ENCODE results near the gene TMEM44. TPM values are rescaled to one million over a fixed set of nuclear protein-coding genes. Genes with fewer than 3 reads are reported as not detected.

TMEM44 gene
- total RNA-seq, 1 experiment from 2014 or later: 8.3 TPM

- Mint-ChIP-seq H3K27me3 (ENCODE audit: insufficient read depth, unreplicated experiment) (no peaks in the 10 kb centered on the region), H3K4me1 (ENCODE audit: insufficient read depth, unreplicated experiment) (no peaks in the 10 kb centered on the region), H3K27ac (ENCODE audit: low read depth, unreplicated experiment) (no peak overlapping the region), H3K4me3 (ENCODE audit: unreplicated experiment) (no peak overlapping the region), H3K36me3 (ENCODE audit: insufficient read depth, unreplicated experiment) (no peaks in the 10 kb centered on the region), H3K9me3 (ENCODE audit: unreplicated experiment) (no peaks in the 10 kb centered on the region)
- CTCF ChIA-PET: no interaction called here
- POLR2A ChIA-PET: interaction anchor here (1.4 kb wide), 1 partner anchor 9 kb away, joined by 4 read pairs; no protein-coding TSS in a partner anchor
- BruUV-seq (replicated peaks): no TSS peak
- intact Hi-C loops (cut with micrococcal nuclease): no loop called here
- TF ChIP-seq, protein P1, sequence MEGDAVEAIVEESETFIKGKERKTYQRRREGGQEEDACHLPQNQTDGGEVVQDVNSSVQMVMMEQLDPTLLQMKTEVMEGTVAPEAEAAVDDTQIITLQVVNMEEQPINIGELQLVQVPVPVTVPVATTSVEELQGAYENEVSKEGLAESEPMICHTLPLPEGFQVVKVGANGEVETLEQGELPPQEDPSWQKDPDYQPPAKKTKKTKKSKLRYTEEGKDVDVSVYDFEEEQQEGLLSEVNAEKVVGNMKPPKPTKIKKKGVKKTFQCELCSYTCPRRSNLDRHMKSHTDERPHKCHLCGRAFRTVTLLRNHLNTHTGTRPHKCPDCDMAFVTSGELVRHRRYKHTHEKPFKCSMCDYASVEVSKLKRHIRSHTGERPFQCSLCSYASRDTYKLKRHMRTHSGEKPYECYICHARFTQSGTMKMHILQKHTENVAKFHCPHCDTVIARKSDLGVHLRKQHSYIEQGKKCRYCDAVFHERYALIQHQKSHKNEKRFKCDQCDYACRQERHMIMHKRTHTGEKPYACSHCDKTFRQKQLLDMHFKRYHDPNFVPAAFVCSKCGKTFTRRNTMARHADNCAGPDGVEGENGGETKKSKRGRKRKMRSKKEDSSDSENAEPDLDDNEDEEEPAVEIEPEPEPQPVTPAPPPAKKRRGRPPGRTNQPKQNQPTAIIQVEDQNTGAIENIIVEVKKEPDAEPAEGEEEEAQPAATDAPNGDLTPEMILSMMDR (IDR thresholded peaks at IDR 0.05; ENCODE audit: unreplicated experiment): no peak
- DNase-seq (ENCODE audit: unreplicated experiment): no peak
These were observed 67.5 kb downstream of the TMEM44 start for GRCh38 chr3:194565597-194566190.

- Mint-ChIP-seq H3K36me3 (ENCODE audit: insufficient read depth, unreplicated experiment) (no peaks in the 10 kb centered on the region), H3K27ac (ENCODE audit: low read depth, unreplicated experiment) (no peak overlapping the region), H3K4me3 (ENCODE audit: unreplicated experiment) (no peak overlapping the region), H3K27me3 (ENCODE audit: insufficient read depth, unreplicated experiment) (no peaks in the 10 kb centered on the region), H3K4me1 (ENCODE audit: insufficient read depth, unreplicated experiment) (no peaks in the 10 kb centered on the region), H3K9me3 (ENCODE audit: unreplicated experiment) (no peaks in the 10 kb centered on the region)
- ChIA-PET POLR2A (no interaction called here), CTCF (interaction anchor here (0.6 kb wide), 2 partner anchors 9 to 1967 kb away, joined by 3 read pairs; no protein-coding TSS in a partner anchor)
- no peak for DNase-seq (ENCODE audit: unreplicated experiment)
- TF ChIP-seq, protein P1 (IDR thresholded peaks at IDR 0.05; ENCODE audit: unreplicated experiment): no peak
- intact Hi-C loops (cut with micrococcal nuclease): no loop called here
- BruUV-seq (replicated peaks): no TSS peak
These were observed 70.2 kb downstream of the TMEM44 start for GRCh38 chr3:194562986-194563385.

DNA sequence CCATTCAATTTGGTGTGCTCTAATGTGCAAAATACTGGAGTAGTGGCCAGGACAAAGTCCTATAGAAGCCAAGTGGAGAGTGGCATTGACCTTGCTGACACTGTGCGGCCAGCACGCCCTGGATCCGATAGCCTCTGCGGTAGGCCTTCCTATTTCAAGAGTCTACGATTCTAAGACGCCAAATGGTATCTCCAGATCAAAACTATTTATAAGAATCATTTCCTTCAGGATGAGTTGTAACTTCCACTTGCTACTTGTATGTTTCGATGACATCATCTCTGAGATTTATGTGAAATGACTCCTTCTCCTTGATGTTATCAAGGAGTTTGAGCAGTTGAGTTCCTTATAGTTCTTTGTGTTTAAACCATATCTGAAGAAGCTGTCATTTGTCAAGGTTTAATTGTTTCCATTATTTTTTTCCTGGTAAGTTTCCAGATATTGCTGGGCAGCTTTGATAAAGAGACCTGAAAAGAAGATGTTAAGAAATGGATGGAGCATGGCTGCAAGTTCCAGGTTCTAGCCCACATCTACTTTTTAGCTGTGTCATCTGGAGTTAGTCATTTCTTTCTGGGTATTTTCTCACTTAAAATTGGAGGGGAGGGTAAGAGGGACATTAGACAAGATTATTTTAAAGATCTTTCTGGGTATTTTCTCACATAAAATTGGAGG is 71.8 kb downstream of the TMEM44 start:
- Mint-ChIP-seq H3K36me3 (ENCODE audit: insufficient read depth, unreplicated experiment) (no peaks in the 10 kb centered on the region), H3K27me3 (ENCODE audit: insufficient read depth, unreplicated experiment) (no peaks in the 10 kb centered on the region), H3K9me3 (ENCODE audit: unreplicated experiment) (no peaks in the 10 kb centered on the region), H3K4me3 (ENCODE audit: unreplicated experiment) (no peak overlapping the region), H3K27ac (ENCODE audit: low read depth, unreplicated experiment) (no peak overlapping the region), H3K4me1 (ENCODE audit: insufficient read depth, unreplicated experiment) (peaks cover 7% of the 10 kb centered on the region)
- ChIA-PET POLR2A (no interaction called here), CTCF (interaction anchor here (1.1 kb wide), 1 partner anchor 11 kb away, joined by 3 read pairs; no protein-coding TSS in a partner anchor)
- BruUV-seq (replicated peaks): no TSS peak
- intact Hi-C loops (cut with micrococcal nuclease): no loop called here
- DNase-seq (ENCODE audit: unreplicated experiment): no peak
- TF ChIP-seq, protein P1 (IDR thresholded peaks at IDR 0.05; ENCODE audit: unreplicated experiment): no peak

DNA sequence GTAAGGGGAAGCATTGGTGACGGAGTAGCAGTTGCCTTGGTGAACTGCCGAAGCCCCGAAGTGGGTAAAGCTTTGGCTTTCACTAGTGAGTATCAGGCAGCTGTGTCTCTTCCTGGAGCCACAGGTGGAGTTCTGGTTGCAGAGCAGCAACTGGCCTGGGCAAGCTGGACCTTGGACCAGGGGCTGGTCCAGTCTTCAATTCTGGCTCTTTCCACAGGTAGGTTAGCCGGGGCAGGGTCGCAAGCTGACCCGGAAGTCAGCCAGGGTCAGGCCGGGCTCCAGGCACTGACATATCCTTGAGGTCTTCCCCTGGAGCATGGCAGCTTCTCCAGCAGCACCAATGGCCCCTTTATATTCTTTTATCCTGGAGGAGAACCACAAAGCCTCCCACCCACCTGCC is 73.2 kb downstream of the TMEM44 start:
- no peaks in the 10 kb centered on the region for H3K27me3 Mint-ChIP-seq (ENCODE audit: insufficient read depth, unreplicated experiment)
- H3K4me3 Mint-ChIP-seq (ENCODE audit: unreplicated experiment): no peak overlapping the region
- TF ChIP-seq, protein P1 (IDR thresholded peaks at IDR 0.05; ENCODE audit: unreplicated experiment): no peak
- no peaks in the 10 kb centered on the region for H3K36me3 Mint-ChIP-seq (ENCODE audit: insufficient read depth, unreplicated experiment)
- H3K9me3 Mint-ChIP-seq (ENCODE audit: unreplicated experiment): no peaks in the 10 kb centered on the region
- BruUV-seq (replicated peaks): no TSS peak
- peaks cover 9% of the 10 kb centered on the region for H3K4me1 Mint-ChIP-seq (ENCODE audit: insufficient read depth, unreplicated experiment)
- intact Hi-C loops (cut with micrococcal nuclease): no loop called here
- H3K27ac Mint-ChIP-seq (ENCODE audit: low read depth, unreplicated experiment): no peak overlapping the region
- CTCF ChIA-PET: no interaction called here
- POLR2A ChIA-PET: no interaction called here
- no peak for DNase-seq (ENCODE audit: unreplicated experiment)
